Activated naive CD4-positive, alpha-beta T cell treated with anti-CD3 and anti-CD28 coated beads, Interleukin-2, amount 50 U/mL, for 24 hours (primary cell): ENCODE results near the gene FRMD4A.
"Not testable (repeated sequence)": the region's sequence is repeated elsewhere in the genome, so short reads cannot be mapped to it uniquely, and the experiment has no call there.

Experiments used
- H3K27ac Mint-ChIP-seq: one replicate; pipeline ENCODE4 v1.8.0; 2021; ENCODE audit warnings: mild to moderate bottlenecking, mixed read lengths
- H3K27me3 Mint-ChIP-seq: one replicate; pipeline ENCODE4 v1.8.0; 2021; ENCODE audit warnings: mixed read lengths
- H3K36me3 Mint-ChIP-seq: one replicate; pipeline ENCODE4 v1.8.0; 2021; ENCODE audit warnings: mixed read lengths
- H3K4me1 Mint-ChIP-seq: one replicate; pipeline ENCODE4 v1.8.0; 2021; ENCODE audit warnings: mixed read lengths
- H3K4me3 Mint-ChIP-seq: one replicate; pipeline ENCODE4 v1.8.0; 2021; ENCODE audit warnings: mild to moderate bottlenecking, mixed read lengths
- H3K9me3 Mint-ChIP-seq: one replicate; pipeline ENCODE4 v1.8.0; 2021; ENCODE audit warnings: mixed read lengths

The FRMD4A gene

GRCh38 chr10:13725594-13725993 lies 605.1 kb downstream of the FRMD4A start:
- H3K4me1 Mint-ChIP-seq = no peaks in the 10 kb centered on the region
- H3K36me3 Mint-ChIP-seq = no peaks in the 10 kb centered on the region
- no peak overlapping the region for H3K27ac Mint-ChIP-seq
- H3K9me3 Mint-ChIP-seq = no peaks in the 10 kb centered on the region
- no peaks in the 10 kb centered on the region for H3K27me3 Mint-ChIP-seq
- no peak overlapping the region for H3K4me3 Mint-ChIP-seq

GRCh38 chr10:13724484-13724883 lies 606.2 kb downstream of the FRMD4A start:
- H3K4me1 Mint-ChIP-seq = no peaks in the 10 kb centered on the region
- H3K9me3 Mint-ChIP-seq = no peaks in the 10 kb centered on the region
- H3K36me3 Mint-ChIP-seq = no peaks in the 10 kb centered on the region

GRCh38 chr10:13722747-13723653 lies 607.7 kb downstream of the FRMD4A start:
- H3K27me3 Mint-ChIP-seq = no peaks in the 10 kb centered on the region
- no peak overlapping the region for H3K4me3 Mint-ChIP-seq
- H3K4me1 Mint-ChIP-seq = peaks cover 9% of the 10 kb centered on the region
- H3K9me3 Mint-ChIP-seq = no peaks in the 10 kb centered on the region
- H3K36me3 Mint-ChIP-seq = no peaks in the 10 kb centered on the region
- H3K27ac Mint-ChIP-seq = no peak overlapping the region

More at GRCh38 chr10:13724484-13724883, 606.2 kb downstream of the FRMD4A start:
- Mint-ChIP-seq H3K27ac (no peak overlapping the region), H3K4me3 (no peak overlapping the region), H3K27me3 (no peaks in the 10 kb centered on the region)

- no peaks in the 10 kb centered on the region for H3K36me3 Mint-ChIP-seq
- no peak overlapping the region for H3K4me3 Mint-ChIP-seq
- no peak overlapping the region for H3K27ac Mint-ChIP-seq
These were observed 609.2 kb downstream of the FRMD4A start for GRCh38 chr10:13721486-13721885.

GRCh38 chr10:13720699-13721098 lies 610.0 kb downstream of the FRMD4A start:
- H3K36me3 Mint-ChIP-seq = no peaks in the 10 kb centered on the region
- no peaks in the 10 kb centered on the region for H3K9me3 Mint-ChIP-seq
- no peaks in the 10 kb centered on the region for H3K27me3 Mint-ChIP-seq
- H3K4me1 Mint-ChIP-seq = peaks cover 14% of the 10 kb centered on the region
- no peak overlapping the region for H3K27ac Mint-ChIP-seq
- H3K4me3 Mint-ChIP-seq = no peak overlapping the region

More at GRCh38 chr10:13721486-13721885, 609.2 kb downstream of the FRMD4A start:
- peaks cover 14% of the 10 kb centered on the region for H3K4me1 Mint-ChIP-seq
- no peaks in the 10 kb centered on the region for H3K9me3 Mint-ChIP-seq
- H3K27me3 Mint-ChIP-seq = no peaks in the 10 kb centered on the region

- Mint-ChIP-seq H3K4me3 (no peak overlapping the region), H3K36me3 (no peaks in the 10 kb centered on the region), H3K27ac (no peak overlapping the region), H3K4me1 (peaks cover 14% of the 10 kb centered on the region), H3K27me3 (no peaks in the 10 kb centered on the region), H3K9me3 (no peaks in the 10 kb centered on the region)
These were observed 611.3 kb downstream of the FRMD4A start for GRCh38 chr10:13719425-13719824.

- no peak overlapping the region for H3K27ac Mint-ChIP-seq
- H3K4me1 Mint-ChIP-seq = peaks cover 14% of the 10 kb centered on the region
- peak overlapping the region; percentile 77 for H3K4me3 Mint-ChIP-seq
- H3K9me3 Mint-ChIP-seq = no peaks in the 10 kb centered on the region
- no peaks in the 10 kb centered on the region for H3K27me3 Mint-ChIP-seq
- H3K36me3 Mint-ChIP-seq = no peaks in the 10 kb centered on the region
These were observed 611.9 kb downstream of the FRMD4A start for GRCh38 chr10:13718820-13719219.

- Mint-ChIP-seq H3K27me3 (no peaks in the 10 kb centered on the region), H3K9me3 (no peaks in the 10 kb centered on the region), H3K27ac (no peak overlapping the region), H3K4me1 (peaks cover 16% of the 10 kb centered on the region), H3K4me3 (peak overlapping the region; percentile 77), H3K36me3 (no peaks in the 10 kb centered on the region)
These were observed 612.6 kb downstream of the FRMD4A start for GRCh38 chr10:13717936-13718772.

- Mint-ChIP-seq H3K4me1 (peaks cover 22% of the 10 kb centered on the region), H3K4me3 (peak overlapping the region; percentile 77), H3K27me3 (no peaks in the 10 kb centered on the region), H3K9me3 (no peaks in the 10 kb centered on the region), H3K27ac (no peak overlapping the region), H3K36me3 (no peaks in the 10 kb centered on the region)
These were observed 613.2 kb downstream of the FRMD4A start for GRCh38 chr10:13717571-13717935.

GRCh38 chr10:13716081-13717071 lies 614.3 kb downstream of the FRMD4A start:
- H3K9me3 Mint-ChIP-seq = no peaks in the 10 kb centered on the region
- no peak overlapping the region for H3K27ac Mint-ChIP-seq
- H3K4me3 Mint-ChIP-seq = no peak overlapping the region
- H3K4me1 Mint-ChIP-seq = peaks cover 24% of the 10 kb centered on the region
- no peaks in the 10 kb centered on the region for H3K36me3 Mint-ChIP-seq
- no peaks in the 10 kb centered on the region for H3K27me3 Mint-ChIP-seq

GRCh38 chr10:13715596-13715995 lies 615.1 kb downstream of the FRMD4A start:
- H3K27ac Mint-ChIP-seq, H3K9me3 Mint-ChIP-seq, H3K27me3 Mint-ChIP-seq, H3K36me3 Mint-ChIP-seq, H3K4me3 Mint-ChIP-seq: not testable (repeated sequence)
- peaks cover 24% of the 10 kb centered on the region for H3K4me1 Mint-ChIP-seq

GRCh38 chr10:13715100-13715499 lies 615.6 kb downstream of the FRMD4A start:
- no peaks in the 10 kb centered on the region for H3K9me3 Mint-ChIP-seq
- H3K4me3 Mint-ChIP-seq = no peak overlapping the region
- H3K4me1 Mint-ChIP-seq = peaks cover 24% of the 10 kb centered on the region
- H3K27ac Mint-ChIP-seq = no peak overlapping the region
- H3K36me3 Mint-ChIP-seq = no peaks in the 10 kb centered on the region
- H3K27me3 Mint-ChIP-seq = no peaks in the 10 kb centered on the region

- H3K4me1 Mint-ChIP-seq = peaks cover 20% of the 10 kb centered on the region
- no peaks in the 10 kb centered on the region for H3K27me3 Mint-ChIP-seq
- no peak overlapping the region for H3K4me3 Mint-ChIP-seq
- H3K27ac Mint-ChIP-seq = no peak overlapping the region
- no peaks in the 10 kb centered on the region for H3K36me3 Mint-ChIP-seq
- no peaks in the 10 kb centered on the region for H3K9me3 Mint-ChIP-seq
These were observed 617.7 kb downstream of the FRMD4A start for GRCh38 chr10:13712837-13713581.

GRCh38 chr10:13712476-13712836 lies 618.3 kb downstream of the FRMD4A start:
- H3K36me3 Mint-ChIP-seq = no peaks in the 10 kb centered on the region
- H3K27ac Mint-ChIP-seq = no peak overlapping the region
- peaks cover 20% of the 10 kb centered on the region for H3K4me1 Mint-ChIP-seq
- no peak overlapping the region for H3K4me3 Mint-ChIP-seq
- peaks cover 2% of the 10 kb centered on the region for H3K27me3 Mint-ChIP-seq
- H3K9me3 Mint-ChIP-seq = no peaks in the 10 kb centered on the region
